Retinal pigment epithelial cell (primary cell): Measurements from ENCODE around the gene SLC27A5.
A peak's percentile ranks its signal among the peaks of the same experiment; 100 is the strongest.
"Not testable (repeated sequence)": the region's sequence is repeated elsewhere in the genome, so short reads cannot be mapped to it uniquely, and the experiment has no call there.

Experiments used
- DNase-seq: peaks from one replicate; pipeline ENCODE4 v3.0.0-alpha.2; 2010; ENCODE audit warnings: low read depth
- H3K4me3 ChIP-seq: 2 replicates; pipeline ENCODE4 v1.5.1; 2011; ENCODE audit warnings: mild to moderate bottlenecking, low read length, control low read depth, moderate library complexity
- CTCF ChIP-seq: conservative IDR thresholded peaks from 2 replicates; pipeline ENCODE4 v1.5.1; 2011; ENCODE audit warnings: low read depth, low read length, control low read depth, inconsistent platforms

SLC27A5 gene

GRCh38 chr19:58543826-58544590, 32.2 kb upstream of the SLC27A5 start, which contains the start of gene TRIM28:
TRIM28 (plus strand) TSS chr19:58544064; CDS start chr19:58544758, 694 bp downstream.
- peak; percentile 97 for DNase-seq
- peak within 1 kb of the TSS; percentile 95 for H3K4me3 ChIP-seq
- TF ChIP-seq CTCF: no peak

DNA sequence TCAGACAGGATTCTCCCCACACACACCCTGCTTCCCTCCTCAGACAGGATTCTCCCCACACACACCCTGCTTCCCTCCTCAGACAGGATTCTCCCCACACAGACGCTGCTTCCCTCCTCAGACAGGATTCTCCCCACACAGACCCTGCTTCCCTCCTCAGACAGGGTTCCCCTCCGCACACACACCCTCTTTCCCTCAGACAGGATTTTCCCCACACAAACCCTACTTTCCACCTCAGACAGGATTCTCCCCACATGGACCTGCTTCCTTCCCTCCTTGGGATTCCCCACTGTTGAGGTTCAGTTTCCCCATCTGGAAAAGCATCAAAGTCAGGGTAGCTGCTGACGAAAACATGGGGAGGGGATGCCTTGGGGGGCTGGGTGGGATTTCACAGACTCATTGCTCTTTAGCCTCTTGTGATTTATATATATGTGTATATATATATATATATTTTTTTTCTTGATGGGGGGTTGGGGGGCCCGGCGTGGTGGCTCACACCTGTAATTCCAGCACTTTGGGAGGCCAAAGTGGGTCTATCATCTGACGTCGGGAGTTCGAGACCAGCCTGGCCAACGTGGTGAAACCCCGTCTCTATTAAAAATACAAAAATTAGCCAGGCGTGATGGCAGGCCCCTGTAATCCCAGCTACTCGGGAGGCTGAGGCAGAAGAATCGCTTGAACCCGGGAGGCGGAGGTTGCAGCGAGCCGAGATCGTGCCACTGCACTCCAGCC, 31.0 kb upstream of the SLC27A5 start:
- not testable (repeated sequence) for DNase-seq

GRCh38 chr19:58539169-58539559, 27.4 kb upstream of the SLC27A5 start:
- DNase-seq, H3K4me3 ChIP-seq: not testable (repeated sequence)

More for the DNA sequence above, 31.0 kb upstream of the SLC27A5 start:
- H3K4me3 ChIP-seq: not testable (repeated sequence)

DNA sequence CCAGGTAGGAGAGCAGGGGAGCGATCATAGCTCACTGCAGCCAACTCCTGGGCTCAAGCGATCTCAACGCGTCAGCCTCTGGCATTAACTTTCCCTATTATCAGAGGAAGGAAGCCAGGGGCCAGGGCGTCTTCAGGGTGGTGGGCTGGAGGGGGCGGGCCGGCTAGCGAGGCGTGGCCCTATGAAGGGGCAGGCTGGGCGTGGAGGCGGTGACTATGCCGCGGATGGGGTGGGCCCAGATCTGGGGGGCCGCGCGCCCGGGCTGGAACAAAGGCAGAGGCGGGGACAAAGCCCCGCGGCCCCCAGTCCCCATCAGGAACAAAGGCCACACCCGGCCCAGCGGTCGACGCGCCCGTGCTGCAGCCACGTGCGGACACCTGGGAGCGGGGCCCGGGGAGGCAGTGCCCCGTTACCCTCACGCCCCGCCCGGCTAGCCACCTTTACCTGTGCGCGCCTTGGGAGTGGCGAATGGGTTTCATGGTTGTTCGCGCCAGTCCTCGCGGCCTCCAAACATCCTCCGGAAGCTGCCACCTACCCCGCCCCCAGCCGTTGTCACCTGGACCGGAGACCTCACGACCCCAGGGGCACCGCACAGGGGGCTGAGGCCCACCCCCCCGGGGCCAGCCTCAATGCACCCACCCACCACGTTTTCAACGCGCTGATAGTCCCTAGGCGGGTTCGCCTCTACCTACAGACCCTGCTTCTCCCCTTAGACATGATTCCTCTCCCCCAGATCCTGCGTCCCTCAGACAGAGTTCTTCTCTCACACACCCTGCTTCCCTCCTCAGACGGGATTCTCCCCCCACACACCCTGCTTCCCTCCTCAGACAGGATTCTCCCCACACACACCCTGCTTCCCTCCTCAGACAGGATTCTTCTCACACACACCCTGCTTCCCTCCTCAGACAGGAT, 26.7 kb upstream of the SLC27A5 start:
- no peak for TF ChIP-seq CTCF
- DNase-seq: no peak
- peak overlapping the region; percentile 28 for H3K4me3 ChIP-seq

DNA sequence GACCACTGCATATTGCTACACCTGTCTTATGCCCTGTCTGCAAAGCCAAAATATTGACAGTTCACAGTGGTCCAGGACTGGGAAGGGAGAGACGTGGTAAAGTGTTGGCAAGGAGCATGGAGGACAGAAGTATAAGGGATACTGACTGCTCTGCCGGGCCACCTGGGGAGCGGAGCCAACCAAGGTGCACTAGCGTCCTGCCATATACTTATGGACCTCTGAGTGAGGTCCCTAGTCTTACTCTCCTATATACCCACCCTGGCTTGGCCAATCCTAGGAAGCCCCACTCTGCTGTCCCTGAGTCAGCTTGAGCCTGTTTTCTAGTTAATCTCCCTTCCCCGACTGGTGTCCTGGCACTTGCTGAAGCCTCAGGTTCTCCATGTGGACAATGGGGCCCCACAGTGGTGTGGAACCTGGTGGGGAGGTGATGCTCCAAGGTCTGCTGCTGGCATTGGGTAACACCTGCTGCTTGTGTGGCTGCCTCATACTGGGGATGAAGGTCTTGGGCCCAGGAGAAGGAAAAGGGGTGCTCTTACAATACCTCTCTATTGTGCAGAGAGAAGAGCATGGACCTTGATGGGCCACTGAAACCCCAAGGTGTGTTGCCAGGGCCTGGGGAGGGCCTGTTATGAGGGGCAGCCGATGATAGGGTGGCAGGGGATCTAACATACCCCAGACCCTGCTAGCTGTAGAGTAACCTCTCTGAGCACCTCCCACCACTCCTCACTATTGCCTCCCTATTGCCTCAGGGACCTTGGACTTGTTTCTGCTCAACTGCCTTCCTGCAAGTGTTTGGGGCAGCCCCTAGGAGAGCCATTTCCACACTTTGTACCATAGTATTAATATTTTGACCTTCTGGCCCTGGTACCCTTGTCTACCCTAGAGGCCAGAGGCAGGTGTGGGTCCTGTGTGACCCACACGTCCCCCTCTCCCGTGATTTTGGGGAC, 25.3 kb upstream of the SLC27A5 start:
- no peak for DNase-seq
- no peak overlapping the region for H3K4me3 ChIP-seq
- TF ChIP-seq CTCF: no peak

DNA sequence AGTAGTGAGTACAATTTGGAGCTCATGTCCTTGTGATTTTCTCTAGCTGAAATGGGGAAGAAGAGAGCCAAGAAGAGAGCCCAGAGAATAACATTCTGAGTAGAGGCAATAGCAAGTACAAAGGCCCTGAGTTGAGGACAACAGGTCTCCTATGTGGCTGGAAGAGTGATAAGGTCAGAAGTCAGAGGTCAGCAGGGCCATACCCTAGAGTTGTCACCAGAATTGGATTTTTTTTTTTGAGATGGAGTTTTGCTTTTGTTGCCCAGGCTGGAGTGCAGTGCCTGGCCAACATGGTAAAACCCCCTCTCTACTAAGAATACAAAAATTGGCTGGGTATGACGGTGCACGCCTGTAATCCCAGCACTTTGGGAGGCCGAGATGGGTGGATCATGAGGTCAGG, 24.1 kb upstream of the SLC27A5 start:
- H3K4me3 ChIP-seq: no peak overlapping the region
- no peak for TF ChIP-seq CTCF
- no peak for DNase-seq

DNA sequence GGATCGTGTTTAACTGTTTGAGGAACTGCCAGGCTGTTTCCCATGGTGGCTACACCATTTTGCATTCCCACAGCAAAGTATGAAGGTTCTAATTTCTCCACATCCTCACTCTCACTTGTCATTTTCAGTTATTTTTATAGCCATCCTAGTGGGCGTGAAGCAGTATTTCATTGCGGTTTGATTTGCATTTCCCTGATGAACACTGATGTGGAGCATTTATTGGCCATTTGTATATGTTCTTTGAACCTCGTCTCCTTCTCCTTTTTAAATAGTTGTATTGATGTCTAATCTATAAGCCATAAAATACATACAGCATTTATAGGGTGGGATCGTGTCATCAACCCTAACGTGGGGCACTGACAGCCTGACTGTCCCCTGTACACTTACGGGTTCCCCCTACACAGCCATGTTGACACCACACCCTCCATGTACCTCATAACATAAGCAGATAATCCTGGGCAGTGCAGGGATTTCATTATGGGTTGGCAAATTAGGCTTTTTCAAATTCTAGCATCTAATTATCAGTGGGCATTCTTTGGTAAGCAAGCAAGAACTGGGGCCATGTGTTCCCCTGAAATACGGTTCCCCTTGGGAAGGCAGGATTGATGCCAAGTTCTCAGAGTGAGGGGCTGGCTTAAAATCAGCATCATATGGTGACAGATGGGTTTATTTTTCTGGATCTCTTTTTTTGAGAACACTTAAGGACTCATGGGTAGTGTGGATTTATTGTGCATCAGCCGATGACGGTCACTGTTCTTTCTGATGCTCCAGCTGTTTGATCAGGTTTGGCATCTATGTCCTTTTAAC, 19.4 kb upstream of the SLC27A5 start:
- H3K4me3 ChIP-seq: no peak overlapping the region
- no peak for TF ChIP-seq CTCF
- no peak for DNase-seq
